WERI-Rb-1 (cell line): Measurements from ENCODE around the gene CLEC16A.
"Not testable (repeated sequence)": the region's sequence is repeated elsewhere in the genome, so short reads cannot be mapped to it uniquely, and the experiment has no call there.

Experiments
- DNase-seq: peaks from one replicate; pipeline ENCODE4 v3.0.0-alpha.2; 2020
- H3K27ac ChIP-seq: fragments of 250-450 bp; sonication (Bioruptor Pico); 2 replicates; pipeline ENCODE4 v1.5.1; 2020; ENCODE audit warnings: mild to moderate bottlenecking, moderate library complexity
- H3K27me3 ChIP-seq: fragments of 250-450 bp; sonication (Bioruptor Pico); 2 replicates; pipeline ENCODE4 v1.5.1; 2021; ENCODE audit warnings: mild to moderate bottlenecking, low read depth, moderate library complexity; ENCODE audit not compliant: insufficient read depth, severe bottlenecking
- H3K36me3 ChIP-seq: fragments of 250-450 bp; sonication (Bioruptor Pico); 2 replicates; pipeline ENCODE4 v1.5.1; 2020; ENCODE audit warnings: mild to moderate bottlenecking, moderate library complexity
- H3K4me3 ChIP-seq: 2 replicates; pipeline ENCODE4 v1.5.1; 2011; ENCODE audit warnings: low read depth, mild to moderate bottlenecking, control low read depth, low read length
- H3K9me3 ChIP-seq: fragments of 250-450 bp; sonication (Bioruptor Pico); 2 replicates; pipeline ENCODE4 v1.5.1; 2021; ENCODE audit warnings: mild to moderate bottlenecking, moderate library complexity; ENCODE audit not compliant: severe bottlenecking
- CTCF ChIP-seq: IDR thresholded peaks from 2 replicates; pipeline ENCODE4 v1.5.1; 2011; ENCODE audit warnings: low read depth, mild to moderate bottlenecking, control low read depth, inconsistent platforms, low read length

CLEC16A gene

GRCh38 chr16:10923146-10923649 lies 21.2 kb upstream of the CLEC16A start:
- Histone ChIP-seq H3K36me3 (0 out of 2 replicates have a peak, but pooled peaks cover 2% of the 10 kb centered on the region), H3K27ac (no peak overlapping the region), H3K4me3 (no peak overlapping the region), H3K27me3 (no peaks in the 10 kb centered on the region), H3K9me3 (no peaks in the 10 kb centered on the region)
- no peak for TF ChIP-seq CTCF
- no peak for DNase-seq

- no peak for TF ChIP-seq CTCF
- 0 out of 2 replicates have a peak, but pooled peaks cover 2% of the 10 kb centered on the region for H3K36me3 ChIP-seq
- no peak overlapping the region for H3K4me3 ChIP-seq
- H3K9me3 ChIP-seq, result no peaks in the 10 kb centered on the region
- no peak for DNase-seq
- H3K27ac ChIP-seq, result no peak overlapping the region
- H3K27me3 ChIP-seq, result no peaks in the 10 kb centered on the region
These were observed 20.6 kb upstream of the CLEC16A start for GRCh38 chr16:10923650-10924214.

- H3K9me3 ChIP-seq, H3K4me3 ChIP-seq, H3K27ac ChIP-seq, H3K36me3 ChIP-seq, DNase-seq, H3K27me3 ChIP-seq: not testable (repeated sequence)
These were observed 19.1 kb upstream of the CLEC16A start for GRCh38 chr16:10925285-10925684.

- Histone ChIP-seq H3K36me3 (0 out of 2 replicates have a peak, but pooled peaks cover 2% of the 10 kb centered on the region), H3K27ac (no peak overlapping the region), H3K27me3 (no peaks in the 10 kb centered on the region), H3K4me3 (no peak overlapping the region), H3K9me3 (no peaks in the 10 kb centered on the region)
- no peak for DNase-seq
- no peak for TF ChIP-seq CTCF
These were observed 18.3 kb upstream of the CLEC16A start for GRCh38 chr16:10926094-10926493.

- Histone ChIP-seq H3K27me3 (no peaks in the 10 kb centered on the region), H3K4me3 (no peak overlapping the region), H3K9me3 (no peaks in the 10 kb centered on the region), H3K27ac (no peak overlapping the region), H3K36me3 (0 out of 2 replicates have a peak, but pooled peaks cover 2% of the 10 kb centered on the region)
- DNase-seq, result no peak
- no peak for TF ChIP-seq CTCF
These were observed 17.5 kb upstream of the CLEC16A start for GRCh38 chr16:10926867-10927266.

GRCh38 chr16:10927497-10928112 lies 16.8 kb upstream of the CLEC16A start:
- H3K9me3 ChIP-seq, result no peaks in the 10 kb centered on the region
- DNase-seq, result no peak
- TF ChIP-seq CTCF, result no peak
- H3K4me3 ChIP-seq, result no peak overlapping the region
- H3K27me3 ChIP-seq, result no peaks in the 10 kb centered on the region
- no peak overlapping the region for H3K27ac ChIP-seq
- 0 out of 2 replicates have a peak, but pooled peaks cover 2% of the 10 kb centered on the region for H3K36me3 ChIP-seq

- H3K36me3 ChIP-seq, result peaks cover 10% of the 10 kb centered on the region
- DNase-seq, H3K27me3 ChIP-seq, H3K27ac ChIP-seq, H3K9me3 ChIP-seq, H3K4me3 ChIP-seq: not testable (repeated sequence)
These were observed 15.3 kb upstream of the CLEC16A start for GRCh38 chr16:10929097-10929496.
